Mesodermal cell (in vitro differentiated cells): Measurements from ENCODE around the gene TNS1.
A peak's percentile ranks its signal among the peaks of the same experiment; 100 is the strongest.

Experiments
- H3K27ac ChIP-seq: 2 replicates; pipeline ENCODE4 v1.7.0; 2013; ENCODE audit warnings: mild to moderate bottlenecking, low read depth, low read length, moderate library complexity; ENCODE audit not compliant: severe bottlenecking
- H3K36me3 ChIP-seq: 2 replicates; pipeline ENCODE4 v1.7.1; 2013; ENCODE audit warnings: mild to moderate bottlenecking, low read length, moderate library complexity; ENCODE audit not compliant: control insufficient read depth, insufficient read depth
- H3K4me1 ChIP-seq: one replicate; pipeline ENCODE4 v1.7.1; 2013; ENCODE audit warnings: mild to moderate bottlenecking, low read length; ENCODE audit not compliant: insufficient read depth, control insufficient read depth, poor library complexity, severe bottlenecking
- H3K4me3 ChIP-seq: 2 replicates; pipeline ENCODE4 v1.7.0; 2013; ENCODE audit warnings: low read length, control low read depth, mild to moderate bottlenecking; ENCODE audit not compliant: insufficient read depth, poor library complexity, severe bottlenecking; ENCODE audit errors: extremely low read depth
- H3K9me3 ChIP-seq: 2 replicates; pipeline ENCODE4 v1.7.1; 2013; ENCODE audit warnings: mild to moderate bottlenecking, low read length, moderate library complexity; ENCODE audit not compliant: control insufficient read depth
- WGBS, 2 experiments: methylation state at CpG; one replicate each; pipeline ENCODE4 v1.1.5; 2013; ENCODE audit warnings: missing lambda C conversion rate in 2 of 2; ENCODE audit not compliant: insufficient coverage in 2 of 2; 5-methylcytosine and 5-hydroxymethylcytosine counted together

The TNS1 gene

GRCh38 chr2:217845301-217845700, 157.5 kb downstream of the TNS1 start:
- Histone ChIP-seq H3K27ac (no peak overlapping the region), H3K4me1 (peaks cover 24% of the 10 kb centered on the region)
- WGBS, 2 experiments = 100% methylated on average over 1 of the region's 1 CpG

GRCh38 chr2:217844696-217845095, 158.1 kb downstream of the TNS1 start:
- H3K9me3 ChIP-seq = peaks cover 27% of the 10 kb centered on the region
- no peak overlapping the region for H3K27ac ChIP-seq
- H3K4me1 ChIP-seq = peaks cover 18% of the 10 kb centered on the region
- no CpG with 5 or more reads among the region's 1 CpG for WGBS, 2 experiments
- H3K4me3 ChIP-seq = no peak overlapping the region
- peaks cover 51% of the 10 kb centered on the region for H3K36me3 ChIP-seq

More at GRCh38 chr2:217845301-217845700, 157.5 kb downstream of the TNS1 start:
- Histone ChIP-seq H3K36me3 (peaks cover 51% of the 10 kb centered on the region), H3K9me3 (peaks cover 27% of the 10 kb centered on the region), H3K4me3 (no peak overlapping the region)

GRCh38 chr2:217843324-217843723, 159.5 kb downstream of the TNS1 start:
- Histone ChIP-seq H3K4me1 (peaks cover 13% of the 10 kb centered on the region), H3K27ac (peak overlapping the region; percentile 65), H3K36me3 (peaks cover 45% of the 10 kb centered on the region), H3K9me3 (peaks cover 27% of the 10 kb centered on the region), H3K4me3 (no peak overlapping the region)
- WGBS, 2 experiments = 67 to 76% methylated on average over 1 of the region's 1 CpG

- H3K27ac ChIP-seq = no peak overlapping the region
- H3K36me3 ChIP-seq = peaks cover 32% of the 10 kb centered on the region
- peaks cover 27% of the 10 kb centered on the region for H3K9me3 ChIP-seq
- 94 to 100% methylated on average over 1 to 2 of the region's 2 CpGs for WGBS, 2 experiments
- no peak overlapping the region for H3K4me3 ChIP-seq
- H3K4me1 ChIP-seq = peaks cover 13% of the 10 kb centered on the region
Measured at GRCh38 chr2:217842017-217842416, 160.8 kb downstream of the TNS1 start.

GRCh38 chr2:217840522-217840921, 162.3 kb downstream of the TNS1 start:
- H3K4me3 ChIP-seq = no peak overlapping the region
- WGBS, 2 experiments = 95 to 100% methylated on average over 2 to 3 of the region's 3 CpGs
- no peak overlapping the region for H3K27ac ChIP-seq
- peaks cover 21% of the 10 kb centered on the region for H3K4me1 ChIP-seq
- peaks cover 25% of the 10 kb centered on the region for H3K36me3 ChIP-seq
- H3K9me3 ChIP-seq = peaks cover 17% of the 10 kb centered on the region

- H3K4me3 ChIP-seq = no peak overlapping the region
- no peak overlapping the region for H3K27ac ChIP-seq
- 96 to 99% methylated on average over 4 to 6 of the region's 7 CpGs for WGBS, 2 experiments
- peaks cover 9% of the 10 kb centered on the region for H3K9me3 ChIP-seq
- peaks cover 21% of the 10 kb centered on the region for H3K4me1 ChIP-seq
- H3K36me3 ChIP-seq = peaks cover 22% of the 10 kb centered on the region
Measured at GRCh38 chr2:217839750-217840107, 163.1 kb downstream of the TNS1 start.

- peaks cover 21% of the 10 kb centered on the region for H3K4me1 ChIP-seq
- H3K9me3 ChIP-seq = peaks cover 4% of the 10 kb centered on the region
- no peak overlapping the region for H3K4me3 ChIP-seq
- peaks cover 22% of the 10 kb centered on the region for H3K36me3 ChIP-seq
- no peak overlapping the region for H3K27ac ChIP-seq
- 83 to 98% methylated on average over 10 of the region's 10 CpGs for WGBS, 2 experiments
Measured at GRCh38 chr2:217839073-217839749, 163.6 kb downstream of the TNS1 start.

- no peak overlapping the region for H3K27ac ChIP-seq
- peaks cover 14% of the 10 kb centered on the region for H3K4me1 ChIP-seq
- 59 to 90% methylated on average over 2 to 3 of the region's 5 CpGs for WGBS, 2 experiments
- peaks cover 23% of the 10 kb centered on the region for H3K36me3 ChIP-seq
- H3K4me3 ChIP-seq = no peak overlapping the region
- no peaks in the 10 kb centered on the region for H3K9me3 ChIP-seq
Measured at GRCh38 chr2:217838409-217838831, 164.4 kb downstream of the TNS1 start.

GRCh38 chr2:217837530-217837929, 165.3 kb downstream of the TNS1 start:
- H3K27ac ChIP-seq = no peak overlapping the region
- peaks cover 8% of the 10 kb centered on the region for H3K4me1 ChIP-seq
- H3K36me3 ChIP-seq = peaks cover 32% of the 10 kb centered on the region
- H3K9me3 ChIP-seq = no peaks in the 10 kb centered on the region
- H3K4me3 ChIP-seq = no peak overlapping the region
- 92 to 97% methylated on average over 5 to 8 of the region's 8 CpGs for WGBS, 2 experiments

- H3K27ac ChIP-seq = peak overlapping the region; percentile 88
- H3K4me1 ChIP-seq = peaks cover 8% of the 10 kb centered on the region
Measured at GRCh38 chr2:217836901-217837491, 165.8 kb downstream of the TNS1 start.

More at GRCh38 chr2:217836901-217837491, 165.8 kb downstream of the TNS1 start:
- H3K4me3 ChIP-seq = no peak overlapping the region
- no peaks in the 10 kb centered on the region for H3K9me3 ChIP-seq
- WGBS, 2 experiments = 86 to 93% methylated on average over 7 to 9 of the region's 9 CpGs
- H3K36me3 ChIP-seq = peaks cover 33% of the 10 kb centered on the region
